Measurements from ENCODE around the gene QPRT. TPM values are rescaled to one million over a fixed set of nuclear protein-coding genes. Genes with fewer than 3 reads are reported as not detected.

The QPRT gene
- total and polyA plus RNA-seq, 2 experiments from 2014 or later = 65.4 to 128 TPM

DNA sequence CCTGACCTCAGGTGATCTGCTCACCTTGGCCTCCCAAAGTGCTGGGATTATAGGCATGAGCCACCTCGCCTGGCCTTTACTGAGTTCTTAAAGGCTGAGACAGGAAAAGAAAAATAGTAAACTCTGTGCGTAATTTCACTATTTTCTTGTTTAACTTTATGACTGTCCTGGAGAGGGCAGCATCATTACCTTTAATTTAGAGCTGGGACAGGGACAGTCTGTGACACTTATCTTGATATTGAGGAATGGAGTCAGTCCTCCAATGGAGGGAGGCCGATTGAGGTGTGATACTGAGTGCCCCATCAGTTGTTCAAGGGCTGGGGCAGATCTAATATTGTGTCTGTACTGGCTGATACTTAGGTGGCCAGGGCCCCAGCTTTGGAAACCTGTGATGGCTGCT, 37.4 kb upstream of the QPRT start (continued):
- TF ChIP-seq, protein P1, sequence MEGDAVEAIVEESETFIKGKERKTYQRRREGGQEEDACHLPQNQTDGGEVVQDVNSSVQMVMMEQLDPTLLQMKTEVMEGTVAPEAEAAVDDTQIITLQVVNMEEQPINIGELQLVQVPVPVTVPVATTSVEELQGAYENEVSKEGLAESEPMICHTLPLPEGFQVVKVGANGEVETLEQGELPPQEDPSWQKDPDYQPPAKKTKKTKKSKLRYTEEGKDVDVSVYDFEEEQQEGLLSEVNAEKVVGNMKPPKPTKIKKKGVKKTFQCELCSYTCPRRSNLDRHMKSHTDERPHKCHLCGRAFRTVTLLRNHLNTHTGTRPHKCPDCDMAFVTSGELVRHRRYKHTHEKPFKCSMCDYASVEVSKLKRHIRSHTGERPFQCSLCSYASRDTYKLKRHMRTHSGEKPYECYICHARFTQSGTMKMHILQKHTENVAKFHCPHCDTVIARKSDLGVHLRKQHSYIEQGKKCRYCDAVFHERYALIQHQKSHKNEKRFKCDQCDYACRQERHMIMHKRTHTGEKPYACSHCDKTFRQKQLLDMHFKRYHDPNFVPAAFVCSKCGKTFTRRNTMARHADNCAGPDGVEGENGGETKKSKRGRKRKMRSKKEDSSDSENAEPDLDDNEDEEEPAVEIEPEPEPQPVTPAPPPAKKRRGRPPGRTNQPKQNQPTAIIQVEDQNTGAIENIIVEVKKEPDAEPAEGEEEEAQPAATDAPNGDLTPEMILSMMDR (conservative IDR thresholded peaks at IDR 0.05; ENCODE audit: low read depth in 2 of 2) = peak; percentile 29 to 60; a peak in 3 of 4 replicates
- TF ChIP-seq ZNF114 (CRISPR knock-in tag; IDR thresholded peaks at IDR 0.05) (no peak), NANOG (IDR thresholded peaks at IDR 0.05; ENCODE audit: borderline replicate concordance) (no peak)

DNA sequence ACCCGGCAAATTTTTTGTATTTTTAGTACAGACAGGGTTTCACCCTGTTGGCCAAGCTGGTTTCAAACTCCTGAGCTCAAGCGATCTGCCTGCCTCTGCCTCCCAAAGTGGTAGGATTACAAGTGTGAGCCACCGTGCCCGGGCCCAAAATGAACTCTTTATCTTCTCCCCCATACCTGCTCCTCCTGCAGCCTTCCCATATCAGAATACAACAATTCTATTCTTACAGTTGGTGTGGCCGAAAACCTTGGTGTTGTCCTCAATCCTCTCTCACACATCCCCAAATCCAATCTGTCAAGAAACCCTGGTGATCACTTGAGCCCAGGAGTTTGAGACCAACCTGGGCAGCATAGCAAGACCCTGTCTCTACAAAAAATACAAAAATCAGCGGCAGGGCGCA, 35.4 kb upstream of the QPRT start:
- Mint-ChIP-seq H3K27ac (no peak overlapping the region), H3K4me1 (no peaks in the 10 kb centered on the region; the same call in 2 of the 3 replicates), H3K27me3 (ENCODE audit: insufficient read depth, low read depth, poor library complexity) (peaks cover 2% of the 10 kb centered on the region), H3K36me3 (ENCODE audit: low read depth) (no peaks in the 10 kb centered on the region), H3K9me3 (no peaks in the 10 kb centered on the region), H3K4me3 (no peak overlapping the region)
- H3F3A ChIP-seq (replicated peaks; ENCODE audit: low read depth) = 0 out of 2 replicates have a peak, but pooled peaks cover 8% of the 10 kb centered on the region
- H3K4me1 ChIP-seq (ENCODE audit: insufficient read depth) = no peaks in the 10 kb centered on the region
- no peaks in the 10 kb centered on the region for H4K20me1 ChIP-seq (replicated peaks; ENCODE audit: insufficient read depth)
- H3K9me2 ChIP-seq (ENCODE audit: insufficient read depth) = no peaks in the 10 kb centered on the region
- DNase-seq (ENCODE audit: low spot score) = no peak
- H3K79me2 ChIP-seq (replicated peaks; ENCODE audit: insufficient read depth) = no peaks in the 10 kb centered on the region
- no peak overlapping the region for H3K4me2 ChIP-seq
- no peaks in the 10 kb centered on the region for H3K36me3 ChIP-seq (ENCODE audit: insufficient read depth)
- H2AFZ ChIP-seq = no peak overlapping the region
- no peaks in the 10 kb centered on the region for H3K27me3 ChIP-seq (ENCODE audit: insufficient read depth)
- ATAC-seq = no peak
- H3K4me3 ChIP-seq = no peak overlapping the region
- no peak overlapping the region for H3K27ac ChIP-seq (ENCODE audit: low read depth)
- TF ChIP-seq EZH2phosphoT487 (IDR thresholded peaks at IDR 0.05; ENCODE audit: unreplicated experiment) = no peak
- TF ChIP-seq, protein P1 (conservative IDR thresholded peaks at IDR 0.05; ENCODE audit: low read depth in 2 of 2) = no peak
- TF ChIP-seq, protein P2, sequence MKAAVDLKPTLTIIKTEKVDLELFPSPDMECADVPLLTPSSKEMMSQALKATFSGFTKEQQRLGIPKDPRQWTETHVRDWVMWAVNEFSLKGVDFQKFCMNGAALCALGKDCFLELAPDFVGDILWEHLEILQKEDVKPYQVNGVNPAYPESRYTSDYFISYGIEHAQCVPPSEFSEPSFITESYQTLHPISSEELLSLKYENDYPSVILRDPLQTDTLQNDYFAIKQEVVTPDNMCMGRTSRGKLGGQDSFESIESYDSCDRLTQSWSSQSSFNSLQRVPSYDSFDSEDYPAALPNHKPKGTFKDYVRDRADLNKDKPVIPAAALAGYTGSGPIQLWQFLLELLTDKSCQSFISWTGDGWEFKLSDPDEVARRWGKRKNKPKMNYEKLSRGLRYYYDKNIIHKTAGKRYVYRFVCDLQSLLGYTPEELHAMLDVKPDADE (IDR thresholded peaks at IDR 0.05) = no peak
- TF ChIP-seq ZNF114 (CRISPR knock-in tag; IDR thresholded peaks at IDR 0.05) = no peak
- no peak for TF ChIP-seq EZH2 (IDR thresholded peaks at IDR 0.05; ENCODE audit: low read depth, unreplicated experiment)
- no peak for TF ChIP-seq ZNF331 (CRISPR knock-in tag; IDR thresholded peaks at IDR 0.05; ENCODE audit: low read depth)
- no peak for TF ChIP-seq STAT1 (IDR thresholded peaks at IDR 0.05; ENCODE audit: unreplicated experiment)
- TF ChIP-seq, protein P3, sequence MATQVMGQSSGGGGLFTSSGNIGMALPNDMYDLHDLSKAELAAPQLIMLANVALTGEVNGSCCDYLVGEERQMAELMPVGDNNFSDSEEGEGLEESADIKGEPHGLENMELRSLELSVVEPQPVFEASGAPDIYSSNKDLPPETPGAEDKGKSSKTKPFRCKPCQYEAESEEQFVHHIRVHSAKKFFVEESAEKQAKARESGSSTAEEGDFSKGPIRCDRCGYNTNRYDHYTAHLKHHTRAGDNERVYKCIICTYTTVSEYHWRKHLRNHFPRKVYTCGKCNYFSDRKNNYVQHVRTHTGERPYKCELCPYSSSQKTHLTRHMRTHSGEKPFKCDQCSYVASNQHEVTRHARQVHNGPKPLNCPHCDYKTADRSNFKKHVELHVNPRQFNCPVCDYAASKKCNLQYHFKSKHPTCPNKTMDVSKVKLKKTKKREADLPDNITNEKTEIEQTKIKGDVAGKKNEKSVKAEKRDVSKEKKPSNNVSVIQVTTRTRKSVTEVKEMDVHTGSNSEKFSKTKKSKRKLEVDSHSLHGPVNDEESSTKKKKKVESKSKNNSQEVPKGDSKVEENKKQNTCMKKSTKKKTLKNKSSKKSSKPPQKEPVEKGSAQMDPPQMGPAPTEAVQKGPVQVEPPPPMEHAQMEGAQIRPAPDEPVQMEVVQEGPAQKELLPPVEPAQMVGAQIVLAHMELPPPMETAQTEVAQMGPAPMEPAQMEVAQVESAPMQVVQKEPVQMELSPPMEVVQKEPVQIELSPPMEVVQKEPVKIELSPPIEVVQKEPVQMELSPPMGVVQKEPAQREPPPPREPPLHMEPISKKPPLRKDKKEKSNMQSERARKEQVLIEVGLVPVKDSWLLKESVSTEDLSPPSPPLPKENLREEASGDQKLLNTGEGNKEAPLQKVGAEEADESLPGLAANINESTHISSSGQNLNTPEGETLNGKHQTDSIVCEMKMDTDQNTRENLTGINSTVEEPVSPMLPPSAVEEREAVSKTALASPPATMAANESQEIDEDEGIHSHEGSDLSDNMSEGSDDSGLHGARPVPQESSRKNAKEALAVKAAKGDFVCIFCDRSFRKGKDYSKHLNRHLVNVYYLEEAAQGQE (IDR thresholded peaks at IDR 0.05; ENCODE audit: unreplicated experiment) = no peak
- TF ChIP-seq, protein P4, sequence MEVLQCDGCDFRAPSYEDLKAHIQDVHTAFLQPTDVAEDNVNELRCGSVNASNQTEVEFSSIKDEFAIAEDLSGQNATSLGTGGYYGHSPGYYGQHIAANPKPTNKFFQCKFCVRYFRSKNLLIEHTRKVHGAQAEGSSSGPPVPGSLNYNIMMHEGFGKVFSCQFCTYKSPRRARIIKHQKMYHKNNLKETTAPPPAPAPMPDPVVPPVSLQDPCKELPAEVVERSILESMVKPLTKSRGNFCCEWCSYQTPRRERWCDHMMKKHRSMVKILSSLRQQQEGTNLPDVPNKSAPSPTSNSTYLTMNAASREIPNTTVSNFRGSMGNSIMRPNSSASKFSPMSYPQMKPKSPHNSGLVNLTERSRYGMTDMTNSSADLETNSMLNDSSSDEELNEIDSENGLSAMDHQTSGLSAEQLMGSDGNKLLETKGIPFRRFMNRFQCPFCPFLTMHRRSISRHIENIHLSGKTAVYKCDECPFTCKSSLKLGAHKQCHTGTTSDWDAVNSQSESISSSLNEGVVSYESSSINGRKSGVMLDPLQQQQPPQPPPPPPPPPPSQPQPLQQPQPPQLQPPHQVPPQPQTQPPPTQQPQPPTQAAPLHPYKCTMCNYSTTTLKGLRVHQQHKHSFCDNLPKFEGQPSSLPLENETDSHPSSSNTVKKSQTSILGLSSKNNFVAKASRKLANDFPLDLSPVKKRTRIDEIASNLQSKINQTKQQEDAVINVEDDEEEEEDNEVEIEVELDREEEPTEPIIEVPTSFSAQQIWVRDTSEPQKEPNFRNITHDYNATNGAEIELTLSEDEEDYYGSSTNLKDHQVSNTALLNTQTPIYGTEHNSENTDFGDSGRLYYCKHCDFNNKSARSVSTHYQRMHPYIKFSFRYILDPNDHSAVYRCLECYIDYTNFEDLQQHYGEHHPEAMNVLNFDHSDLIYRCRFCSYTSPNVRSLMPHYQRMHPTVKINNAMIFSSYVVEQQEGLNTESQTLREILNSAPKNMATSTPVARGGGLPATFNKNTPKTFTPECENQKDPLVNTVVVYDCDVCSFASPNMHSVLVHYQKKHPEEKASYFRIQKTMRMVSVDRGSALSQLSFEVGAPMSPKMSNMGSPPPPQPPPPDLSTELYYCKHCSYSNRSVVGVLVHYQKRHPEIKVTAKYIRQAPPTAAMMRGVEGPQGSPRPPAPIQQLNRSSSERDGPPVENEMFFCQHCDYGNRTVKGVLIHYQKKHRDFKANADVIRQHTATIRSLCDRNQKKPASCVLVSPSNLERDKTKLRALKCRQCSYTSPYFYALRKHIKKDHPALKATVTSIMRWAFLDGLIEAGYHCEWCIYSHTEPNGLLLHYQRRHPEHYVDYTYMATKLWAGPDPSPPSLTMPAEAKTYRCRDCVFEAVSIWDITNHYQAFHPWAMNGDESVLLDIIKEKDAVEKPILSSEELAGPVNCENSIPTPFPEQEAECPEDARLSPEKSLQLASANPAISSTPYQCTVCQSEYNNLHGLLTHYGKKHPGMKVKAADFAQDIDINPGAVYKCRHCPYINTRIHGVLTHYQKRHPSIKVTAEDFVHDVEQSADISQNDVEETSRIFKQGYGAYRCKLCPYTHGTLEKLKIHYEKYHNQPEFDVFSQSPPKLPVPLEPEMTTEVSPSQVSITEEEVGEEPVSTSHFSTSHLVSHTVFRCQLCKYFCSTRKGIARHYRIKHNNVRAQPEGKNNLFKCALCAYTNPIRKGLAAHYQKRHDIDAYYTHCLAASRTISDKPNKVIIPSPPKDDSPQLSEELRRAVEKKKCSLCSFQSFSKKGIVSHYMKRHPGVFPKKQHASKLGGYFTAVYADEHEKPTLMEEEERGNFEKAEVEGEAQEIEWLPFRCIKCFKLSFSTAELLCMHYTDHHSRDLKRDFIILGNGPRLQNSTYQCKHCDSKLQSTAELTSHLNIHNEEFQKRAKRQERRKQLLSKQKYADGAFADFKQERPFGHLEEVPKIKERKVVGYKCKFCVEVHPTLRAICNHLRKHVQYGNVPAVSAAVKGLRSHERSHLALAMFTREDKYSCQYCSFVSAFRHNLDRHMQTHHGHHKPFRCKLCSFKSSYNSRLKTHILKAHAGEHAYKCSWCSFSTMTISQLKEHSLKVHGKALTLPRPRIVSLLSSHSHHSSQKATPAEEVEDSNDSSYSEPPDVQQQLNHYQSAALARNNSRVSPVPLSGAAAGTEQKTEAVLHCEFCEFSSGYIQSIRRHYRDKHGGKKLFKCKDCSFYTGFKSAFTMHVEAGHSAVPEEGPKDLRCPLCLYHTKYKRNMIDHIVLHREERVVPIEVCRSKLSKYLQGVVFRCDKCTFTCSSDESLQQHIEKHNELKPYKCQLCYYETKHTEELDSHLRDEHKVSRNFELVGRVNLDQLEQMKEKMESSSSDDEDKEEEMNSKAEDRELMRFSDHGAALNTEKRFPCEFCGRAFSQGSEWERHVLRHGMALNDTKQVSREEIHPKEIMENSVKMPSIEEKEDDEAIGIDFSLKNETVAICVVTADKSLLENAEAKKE (CRISPR knock-in tag; IDR thresholded peaks at IDR 0.05) = no peak

Measured in GM23338 (cell line).